GM19455 (cell line): Measurements from ENCODE around the gene SPATA2L.

Experiments used
- ATAC-seq: cut with Tn5 transposase; IDR thresholded peaks from one replicate; pipeline ENCODE4 v1.9.1; 2021; ENCODE audit not compliant: unreplicated experiment

The SPATA2L gene

GRCh38 chr16:89729293-89729692, 27.8 kb upstream of the SPATA2L start:
- no peak for ATAC-seq

DNA sequence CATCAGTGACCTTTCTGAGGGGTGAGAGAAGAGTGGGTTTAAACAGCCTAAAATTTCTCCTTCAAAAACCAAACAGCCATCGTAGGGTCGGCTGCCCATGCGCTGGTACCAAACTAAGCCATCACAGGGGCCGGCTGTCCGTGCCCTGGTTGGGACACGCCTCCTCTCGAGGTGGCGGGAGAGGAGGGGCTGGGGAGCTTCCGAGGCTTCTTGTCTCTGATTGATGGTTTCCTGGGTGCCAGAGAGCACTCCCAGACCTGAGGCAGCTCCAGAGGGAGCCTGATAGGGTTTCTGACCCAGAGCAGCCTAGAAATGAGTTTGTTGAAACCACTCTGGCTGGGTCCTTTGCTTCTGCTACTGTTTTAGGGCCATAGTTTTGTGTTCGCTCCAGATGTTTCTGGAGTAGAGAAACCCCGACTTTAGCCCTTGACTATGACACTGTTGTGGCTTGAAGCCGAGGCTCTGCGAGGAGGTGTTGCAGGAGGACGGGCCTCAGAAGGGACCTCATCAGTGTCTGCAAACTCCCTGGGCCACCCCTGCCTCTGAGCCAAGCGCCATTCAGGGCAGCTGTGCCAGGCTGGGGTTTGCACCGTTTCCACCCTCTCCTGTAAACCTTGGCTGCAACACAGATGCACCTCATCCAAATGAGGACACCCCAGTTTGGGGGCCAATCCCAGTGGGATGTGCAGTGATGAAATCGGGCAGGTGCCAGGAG, 26.1 kb upstream of the SPATA2L start:
- ATAC-seq: no peak

DNA sequence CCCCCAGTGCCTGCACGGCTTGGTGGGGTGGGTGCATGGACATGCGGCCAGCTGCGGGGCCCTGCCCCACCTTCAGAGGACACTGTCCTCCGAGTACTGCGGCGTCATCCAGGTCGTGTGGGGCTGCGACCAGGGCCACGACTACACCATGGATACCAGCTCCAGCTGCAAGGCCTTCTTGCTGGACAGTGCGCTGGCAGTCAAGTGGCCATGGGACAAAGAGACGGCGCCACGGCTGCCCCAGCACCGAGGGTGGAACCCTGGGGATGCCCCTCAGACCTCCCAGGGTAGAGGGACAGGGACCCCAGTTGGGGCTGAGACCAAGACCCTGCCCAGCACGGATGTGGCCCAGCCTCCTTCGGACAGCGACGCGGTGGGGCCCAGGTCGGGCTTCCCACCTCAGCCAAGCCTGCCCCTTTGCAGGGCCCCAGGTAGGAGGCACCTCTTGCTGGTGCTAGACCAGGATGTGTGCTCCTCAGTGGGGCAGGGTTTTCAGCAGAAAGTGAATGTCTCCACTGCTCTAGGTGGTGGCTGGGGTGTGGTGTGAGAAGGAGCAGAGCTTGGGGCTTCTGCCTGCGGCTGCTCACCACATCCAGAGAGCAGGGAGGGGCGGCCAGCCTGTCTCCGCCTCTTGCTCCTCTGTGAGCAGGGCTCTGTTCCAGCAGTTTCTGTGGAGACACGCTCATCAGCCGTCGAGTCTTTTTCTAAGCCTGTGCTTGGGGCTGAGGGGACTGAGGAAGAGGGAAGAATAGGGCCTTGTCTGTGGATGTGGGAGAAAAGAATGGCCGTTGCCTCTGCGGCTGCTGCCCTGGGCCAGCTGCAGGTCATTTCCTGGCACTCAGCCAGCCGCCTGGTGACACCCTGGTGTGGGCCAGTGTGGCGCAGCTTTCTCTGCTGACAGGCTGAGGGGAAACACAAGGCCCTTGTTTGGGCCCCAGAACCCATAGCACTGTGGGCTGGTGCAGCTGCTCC, 22.1 kb upstream of the SPATA2L start:
- no peak for ATAC-seq

- no peak for ATAC-seq
Measured at GRCh38 chr16:89722392-89723278, 21.1 kb upstream of the SPATA2L start.

- ATAC-seq: peak; percentile 29
Measured at GRCh38 chr16:89721546-89722391, 20.3 kb upstream of the SPATA2L start.

DNA sequence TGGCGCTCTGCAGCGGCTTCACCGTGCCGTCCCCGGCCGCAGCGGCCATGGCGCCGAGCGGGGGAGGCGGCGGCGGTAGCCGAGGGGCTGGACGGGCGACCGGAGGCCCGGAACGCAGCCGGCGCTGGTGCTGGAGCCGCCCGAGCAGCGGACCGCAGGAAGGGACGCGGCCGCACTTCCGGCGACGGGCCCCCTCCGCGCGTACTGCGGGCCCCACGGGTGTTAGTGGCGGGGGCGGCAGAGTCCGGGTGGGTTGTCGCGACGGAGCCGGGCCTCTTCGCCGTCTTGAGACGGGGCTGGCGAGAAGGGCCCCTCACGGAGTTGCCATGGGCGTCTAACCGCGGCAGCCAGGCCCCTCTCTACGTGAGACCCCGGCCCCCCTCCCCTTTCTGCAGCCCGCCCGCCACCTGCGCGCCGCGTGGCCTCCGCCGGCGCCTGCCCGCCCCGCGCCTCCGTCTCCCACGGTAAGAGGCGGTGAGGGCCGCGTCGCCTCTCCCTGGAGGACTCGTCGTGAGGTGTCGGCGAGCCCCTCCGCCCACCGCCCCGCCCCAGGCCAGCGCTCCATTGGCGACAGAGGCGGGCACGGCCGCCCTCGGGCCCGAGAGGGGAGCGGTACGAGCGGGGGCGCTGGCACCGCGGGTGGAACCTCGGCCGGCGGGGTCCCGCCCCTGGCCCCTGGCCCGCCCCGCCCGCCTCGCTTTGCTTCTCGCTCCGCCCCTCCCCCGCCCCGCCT, 19.5 kb upstream of the SPATA2L start, which contains the start of the genes VPS9D1 and ZNF276:
TSS of gene VPS9D1 (minus strand) at position 86 of the 733 bp plus-strand sequence. CDS start at position 49, 37 bp downstream.
TSS of gene ZNF276 (plus strand) at position 725 of the 733 bp plus-strand sequence. CDS start 104 bp downstream, outside the sequence.
- ATAC-seq: peak; percentile 52

- peak; percentile 14 for ATAC-seq
Measured at GRCh38 chr16:89720551-89720812, 19.0 kb upstream of the SPATA2L start.

DNA sequence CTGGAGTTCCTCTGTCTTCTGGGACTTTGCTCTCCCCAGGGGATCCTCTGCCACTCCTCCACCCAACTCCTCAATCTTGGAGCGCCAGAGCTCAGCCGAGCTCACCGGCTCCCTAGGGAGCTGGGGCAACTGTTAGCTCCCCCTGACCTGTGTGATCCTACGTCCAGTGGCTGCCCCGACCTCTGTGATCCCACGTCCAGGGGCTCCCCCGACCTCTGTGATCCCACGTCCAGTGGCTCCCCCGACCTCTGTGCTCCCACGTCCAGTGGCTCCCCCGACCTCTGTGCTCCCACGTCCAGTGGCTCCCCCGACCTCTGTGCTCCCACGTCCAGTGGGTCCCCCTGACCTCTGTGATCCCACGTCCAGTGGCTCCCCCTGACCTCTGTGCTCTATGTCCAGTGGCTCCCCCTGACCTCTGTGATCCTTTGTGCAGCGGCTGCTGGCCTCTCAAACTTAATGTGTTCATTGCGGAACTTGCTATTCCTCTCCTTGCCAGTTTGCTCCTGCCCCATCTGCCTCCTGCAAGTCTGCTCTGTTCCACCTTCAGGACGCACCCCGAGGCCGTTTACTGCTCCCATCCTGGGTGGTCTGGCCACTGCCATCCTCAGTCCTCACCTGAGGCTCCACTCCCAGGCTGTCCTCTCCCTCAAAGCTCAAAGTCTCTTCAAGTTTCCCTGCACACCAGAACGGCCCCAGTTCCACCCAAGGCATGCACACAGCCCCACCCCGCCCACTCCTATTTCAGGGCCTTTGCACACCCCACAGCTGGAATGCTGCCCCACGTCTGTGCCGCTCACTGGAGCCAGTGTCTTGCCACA, 16.4 kb upstream of the SPATA2L start:
- no peak for ATAC-seq

GRCh38 chr16:89716916-89717687, 15.6 kb upstream of the SPATA2L start:
- ATAC-seq: no peak

- no peak for ATAC-seq
Measured at GRCh38 chr16:89716493-89716892, 15.0 kb upstream of the SPATA2L start.

- no peak for ATAC-seq
Measured at GRCh38 chr16:89712274-89712781, 10.8 kb upstream of the SPATA2L start.

DNA sequence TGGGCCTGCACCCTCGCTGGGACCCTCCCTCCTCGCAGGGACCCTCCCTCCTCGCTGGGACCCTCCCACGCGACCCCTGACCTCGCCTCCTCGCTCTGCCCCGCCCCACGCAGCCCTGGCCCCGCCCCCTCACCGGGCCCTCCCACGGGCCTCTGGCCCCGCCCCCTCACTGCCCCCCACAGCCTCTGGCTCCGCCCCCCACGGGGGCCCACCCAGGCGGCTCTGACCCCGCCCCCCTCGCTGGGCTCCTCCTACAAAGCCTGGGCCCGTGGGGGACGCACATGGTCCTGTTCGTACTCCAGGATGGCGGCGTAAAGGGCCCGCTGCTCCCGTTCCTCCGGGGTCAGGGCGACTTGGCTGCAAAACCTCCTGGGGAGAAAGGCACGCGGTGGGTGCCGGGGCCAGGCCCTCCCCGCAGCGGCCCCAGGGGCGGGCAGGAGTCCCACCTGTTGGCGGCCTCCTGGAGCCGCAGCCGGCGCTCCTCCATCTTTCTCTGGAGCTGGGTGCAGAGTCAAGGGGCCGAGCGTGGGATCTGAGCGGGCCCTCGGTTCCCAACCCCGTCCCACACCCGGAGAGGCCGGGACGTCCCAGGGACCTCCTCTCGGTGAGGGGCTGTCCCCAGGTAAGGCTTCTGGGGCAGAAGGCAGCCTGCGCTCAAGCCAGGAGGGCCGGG, 10.2 kb upstream of the SPATA2L start:
- peak; percentile 50 for ATAC-seq

- no peak for ATAC-seq
Measured at GRCh38 chr16:89710709-89711564, 9.4 kb upstream of the SPATA2L start.

- no peak for ATAC-seq
Measured at GRCh38 chr16:89709716-89710432, 8.4 kb upstream of the SPATA2L start.

- no peak for ATAC-seq
Measured at GRCh38 chr16:89709166-89709565, 7.7 kb upstream of the SPATA2L start.
